Upper lobe of left lung (tissue), 6 donors: ENCODE results near the gene CARMIL1. TPM values are rescaled to one million over a fixed set of nuclear protein-coding genes. Genes with fewer than 3 reads are reported as not detected.

ENCODE experiments used
- ATAC-seq, 2 donors: fragments of 200-7000 bp; cut with Tn5 transposase; one replicate each; pipeline ENCODE4 v1.9.1; 2022; ENCODE audit warnings: mild to moderate bottlenecking in 2 of 2, moderate library complexity in 2 of 2; ENCODE audit not compliant: low FRiP score in 2 of 2
- DNase-seq, 2 donors: peaks; one replicate each; pipeline ENCODE4 v3.0.0-alpha.2; 2019 to 2020
- H3K27ac ChIP-seq, 4 donors: fragments of 200-600 bp; sonication (generic); one replicate each; pipeline ENCODE4 v1.5.1; 2016 to 2019
- H3K27me3 ChIP-seq, 4 donors: fragments of 200-600 bp; sonication (generic); one replicate each; pipeline ENCODE4 v1.5.1; 2017 to 2019
- H3K36me3 ChIP-seq, 4 donors: fragments of 200-600 bp; sonication (generic); one replicate each; pipeline ENCODE4 v1.5.1; 2016 to 2019
- H3K4me1 ChIP-seq, 4 donors: fragments of 200-600 bp; sonication (generic); one replicate each; pipeline ENCODE4 v1.5.1; 2018 to 2019
- H3K4me3 ChIP-seq, 4 donors: fragments of 200-600 bp; sonication (generic); one replicate each; pipeline ENCODE4 v1.5.1; 2017 to 2019; ENCODE audit warnings: mild to moderate bottlenecking in 2 of 4, moderate library complexity in 1 of 4
- H3K9me3 ChIP-seq, 4 donors: fragments of 200-600 bp; sonication (generic); one replicate each; pipeline ENCODE4 v1.5.1; 2018 to 2019
- EP300 ChIP-seq, 4 donors: sonication (generic); formaldehyde crosslinking; IDR thresholded peaks; one replicate each; pipeline ENCODE4 v1.5.1; 2017; ENCODE audit warnings: antibody characterized with exemption in 4 of 4, control low read depth in 2 of 4
- POLR2A ChIP-seq, 4 donors: fragments of 450-650 bp; IDR thresholded peaks; one replicate each; pipeline ENCODE4 v1.5.1; 2016 to 2017; ENCODE audit warnings: antibody characterized with exemption in 4 of 4, mild to moderate bottlenecking in 2 of 4
- POLR2AphosphoS5 ChIP-seq, 2 donors: sonication (generic); formaldehyde crosslinking; IDR thresholded peaks; one replicate each; pipeline ENCODE4 v1.5.1; 2017; ENCODE audit warnings: antibody characterized with exemption in 2 of 2
- WGBS, 2 donors: methylation state at CpG; one replicate each; pipeline ENCODE4 v1.1.5; 2017 to 2018; 5-methylcytosine and 5-hydroxymethylcytosine counted together
- total RNA-seq, 6 donors: library from RNA; depleted of rRNA in 4 of 6; stranded (reverse); fragments of >200 nt in 4 of 6; gene quantifications; one replicate each; pipeline versions ENCODE4 v1.1.0 to v1.2.1, GENCODE V29; 2016 to 2021
- TF ChIP-seq, protein P1 (sequence below), 6 experiments: fragments of 450-650 bp in 4 of 6; fragments of 200-600 bp in 2 of 6; sonication (generic) in 2 of 6; IDR thresholded peaks; one replicate each; pipeline ENCODE4 v1.5.1; 2016 to 2019; ENCODE audit warnings: antibody characterized with exemption in 6 of 6
- donor health status: DM: no; HTN: no; CAD: no; lungs with moderate emphysema.
- donor health status: DM: no; HTN: yes; CAD: no; lungs with severe emphysema.

The CARMIL1 gene
- total RNA-seq, 6 donors from 2014 or later, result 19.8 to 78.6 (median 44.9) TPM

DNA sequence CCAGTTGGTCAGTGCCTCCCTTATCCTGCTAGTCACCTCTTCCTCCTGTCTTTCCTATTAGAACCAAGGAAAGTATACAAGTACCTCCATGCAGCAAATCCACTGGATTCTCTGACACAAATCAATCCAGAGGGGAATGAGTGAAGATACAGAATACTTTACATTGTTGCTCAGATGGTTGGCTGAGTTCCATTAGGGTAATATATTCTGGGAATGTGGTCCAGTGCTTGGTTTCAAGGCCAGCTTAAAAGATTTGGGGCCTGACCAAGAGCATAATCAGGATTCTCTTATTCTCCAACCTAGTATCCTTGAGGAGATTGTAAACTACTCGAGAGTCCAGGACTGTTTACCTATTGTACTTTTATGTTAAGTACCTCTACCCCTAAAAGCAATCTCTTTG lies 23.0 kb downstream of the CARMIL1 start:
- WGBS, 2 donors, result 33 to 59% methylated on average over 1 of the region's 1 CpG
- DNase-seq, result no peak
- Histone ChIP-seq H3K4me3 (no peak overlapping the region), H3K27me3 (no peaks in the 10 kb centered on the region), H3K27ac (peak overlapping the region in 3 of 4 donors; percentile 2 to 50 (median 32)), H3K4me1 (peaks cover 12 to 40% (median 22%) of the 10 kb centered on the region in 4 donors), H3K36me3 (no peaks in the 10 kb centered on the region), H3K9me3 (no peaks in the 10 kb centered on the region)
- no peak for TF ChIP-seq EP300 (IDR thresholded peaks at IDR 0.05)
- no peak for TF ChIP-seq POLR2A (IDR thresholded peaks at IDR 0.05)
- TF ChIP-seq, protein P1, sequence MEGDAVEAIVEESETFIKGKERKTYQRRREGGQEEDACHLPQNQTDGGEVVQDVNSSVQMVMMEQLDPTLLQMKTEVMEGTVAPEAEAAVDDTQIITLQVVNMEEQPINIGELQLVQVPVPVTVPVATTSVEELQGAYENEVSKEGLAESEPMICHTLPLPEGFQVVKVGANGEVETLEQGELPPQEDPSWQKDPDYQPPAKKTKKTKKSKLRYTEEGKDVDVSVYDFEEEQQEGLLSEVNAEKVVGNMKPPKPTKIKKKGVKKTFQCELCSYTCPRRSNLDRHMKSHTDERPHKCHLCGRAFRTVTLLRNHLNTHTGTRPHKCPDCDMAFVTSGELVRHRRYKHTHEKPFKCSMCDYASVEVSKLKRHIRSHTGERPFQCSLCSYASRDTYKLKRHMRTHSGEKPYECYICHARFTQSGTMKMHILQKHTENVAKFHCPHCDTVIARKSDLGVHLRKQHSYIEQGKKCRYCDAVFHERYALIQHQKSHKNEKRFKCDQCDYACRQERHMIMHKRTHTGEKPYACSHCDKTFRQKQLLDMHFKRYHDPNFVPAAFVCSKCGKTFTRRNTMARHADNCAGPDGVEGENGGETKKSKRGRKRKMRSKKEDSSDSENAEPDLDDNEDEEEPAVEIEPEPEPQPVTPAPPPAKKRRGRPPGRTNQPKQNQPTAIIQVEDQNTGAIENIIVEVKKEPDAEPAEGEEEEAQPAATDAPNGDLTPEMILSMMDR (IDR thresholded peaks at IDR 0.05), result no peak
- no peak for TF ChIP-seq POLR2AphosphoS5 (IDR thresholded peaks at IDR 0.05)
- ATAC-seq, result no peak

DNA sequence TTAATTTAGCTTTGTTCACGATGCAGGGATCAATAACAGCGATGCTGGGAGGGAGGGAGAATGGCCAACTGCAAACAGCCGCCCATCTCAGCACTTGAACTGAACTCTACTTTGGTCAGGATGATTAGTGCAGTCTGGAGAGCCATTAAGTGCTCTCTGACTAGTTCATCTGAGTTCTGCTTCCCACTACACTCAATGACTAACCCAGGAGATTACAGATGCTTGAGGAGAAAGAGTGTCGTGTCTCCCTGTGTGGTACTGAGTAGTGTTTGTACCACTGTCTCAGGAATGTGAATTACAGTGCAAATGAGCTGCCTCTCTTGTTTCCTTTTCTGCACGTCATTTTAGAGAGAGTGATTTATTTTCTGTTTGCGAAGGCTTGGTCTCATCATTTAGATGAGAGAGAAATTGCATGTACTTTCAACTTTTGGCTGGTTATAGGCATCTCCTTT lies 23.5 kb downstream of the CARMIL1 start:
- DNase-seq (no peak), ATAC-seq (peak; percentile 90 to 92)
- WGBS, 2 donors, result 40% methylated on average over 6 of the region's 6 CpGs
- H3K4me1 ChIP-seq, result peaks cover 12 to 34% (median 22%) of the 10 kb centered on the region in 4 donors
- peak overlapping the region in 3 of 4 donors; percentile 2 to 50 (median 32) for H3K27ac ChIP-seq
- no peak overlapping the region for H3K4me3 ChIP-seq
- H3K9me3 ChIP-seq, result no peaks in the 10 kb centered on the region
- TF ChIP-seq, protein P1 (IDR thresholded peaks at IDR 0.05), result no peak
- TF ChIP-seq EP300 (IDR thresholded peaks at IDR 0.05) (peak in 1 of 4 donors; percentile 40), POLR2AphosphoS5 (IDR thresholded peaks at IDR 0.05) (peak; percentile 17 to 61), POLR2A (IDR thresholded peaks at IDR 0.05) (no peak)
- H3K27me3 ChIP-seq, result no peaks in the 10 kb centered on the region
- no peaks in the 10 kb centered on the region for H3K36me3 ChIP-seq

DNA sequence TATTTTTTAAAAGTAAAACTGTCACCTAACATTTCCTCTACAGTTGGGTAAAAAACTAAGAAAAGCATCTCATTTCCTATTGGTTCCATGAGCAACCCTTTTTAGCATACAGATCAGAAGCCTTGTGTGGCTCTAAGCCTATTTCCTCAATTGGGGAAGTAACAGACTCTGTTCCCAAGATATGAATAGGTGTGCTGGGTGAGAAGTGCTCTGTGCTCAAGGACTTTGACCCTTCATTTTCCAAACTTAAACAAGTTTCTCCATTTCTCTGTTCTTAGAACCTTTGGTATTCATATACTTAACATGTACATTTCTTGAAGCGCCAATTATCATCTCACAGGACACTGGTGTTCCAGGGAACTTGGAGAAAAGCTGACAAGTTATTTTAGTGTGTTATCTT lies 24.1 kb downstream of the CARMIL1 start:
- peaks cover 12 to 32% (median 22%) of the 10 kb centered on the region in 4 donors for H3K4me1 ChIP-seq
- WGBS, 2 donors, result 94 to 97% methylated on average over 1 of the region's 1 CpG
- no peak for TF ChIP-seq POLR2AphosphoS5 (IDR thresholded peaks at IDR 0.05)
- TF ChIP-seq EP300 (IDR thresholded peaks at IDR 0.05), result no peak
- TF ChIP-seq, protein P1 (IDR thresholded peaks at IDR 0.05), result no peak
- TF ChIP-seq POLR2A (IDR thresholded peaks at IDR 0.05), result no peak

DNA sequence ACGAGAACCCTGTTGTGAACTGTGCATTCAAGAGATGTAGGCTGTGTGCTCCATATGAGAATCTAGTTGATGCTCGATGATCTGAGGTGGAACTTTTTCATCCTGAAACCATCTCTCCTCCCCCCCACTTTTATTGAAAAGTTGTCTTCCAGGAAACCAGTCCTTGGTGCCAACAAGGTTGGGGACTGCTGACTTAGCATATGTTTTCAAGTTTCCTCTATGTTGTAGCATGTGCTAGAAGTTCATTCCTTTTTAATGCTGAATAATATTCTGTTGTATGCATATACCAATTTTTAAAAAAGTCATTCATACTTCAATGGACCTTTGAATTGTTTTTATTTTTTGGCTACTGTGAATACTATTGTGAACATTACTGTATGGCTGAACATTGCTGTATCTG lies 27.2 kb downstream of the CARMIL1 start:
- Histone ChIP-seq H3K36me3 (no peaks in the 10 kb centered on the region), H3K4me1 (peaks cover 12 to 30% (median 18%) of the 10 kb centered on the region in 4 donors), H3K27ac (no peak overlapping the region), H3K9me3 (no peaks in the 10 kb centered on the region), H3K27me3 (no peaks in the 10 kb centered on the region), H3K4me3 (no peak overlapping the region)
- no peak for DNase-seq
- TF ChIP-seq, protein P1 (IDR thresholded peaks at IDR 0.05), result no peak
- TF ChIP-seq EP300 (IDR thresholded peaks at IDR 0.05) (no peak), POLR2A (IDR thresholded peaks at IDR 0.05) (no peak), POLR2AphosphoS5 (IDR thresholded peaks at IDR 0.05) (no peak)
- WGBS, 2 donors, result 92 to 100% methylated on average over 2 of the region's 2 CpGs
- no peak for ATAC-seq

More for the DNA sequence above, 24.1 kb downstream of the CARMIL1 start:
- H3K27me3 ChIP-seq, result no peaks in the 10 kb centered on the region
- no peaks in the 10 kb centered on the region for H3K36me3 ChIP-seq
- H3K9me3 ChIP-seq, result no peaks in the 10 kb centered on the region
- peak overlapping the region in 3 of 4 donors; percentile 18 to 50 (median 48) for H3K27ac ChIP-seq
- no peak for DNase-seq
- no peak overlapping the region for H3K4me3 ChIP-seq
- ATAC-seq, result no peak
